Measurements from ENCODE around the gene UTP11. TPM values are rescaled to one million over a fixed set of nuclear protein-coding genes. Genes with fewer than 3 reads are reported as not detected.

Gene UTP11
- polyA plus RNA-seq, 4 donors, result 17.0 to 31.7 (median 26.5) TPM

DNA sequence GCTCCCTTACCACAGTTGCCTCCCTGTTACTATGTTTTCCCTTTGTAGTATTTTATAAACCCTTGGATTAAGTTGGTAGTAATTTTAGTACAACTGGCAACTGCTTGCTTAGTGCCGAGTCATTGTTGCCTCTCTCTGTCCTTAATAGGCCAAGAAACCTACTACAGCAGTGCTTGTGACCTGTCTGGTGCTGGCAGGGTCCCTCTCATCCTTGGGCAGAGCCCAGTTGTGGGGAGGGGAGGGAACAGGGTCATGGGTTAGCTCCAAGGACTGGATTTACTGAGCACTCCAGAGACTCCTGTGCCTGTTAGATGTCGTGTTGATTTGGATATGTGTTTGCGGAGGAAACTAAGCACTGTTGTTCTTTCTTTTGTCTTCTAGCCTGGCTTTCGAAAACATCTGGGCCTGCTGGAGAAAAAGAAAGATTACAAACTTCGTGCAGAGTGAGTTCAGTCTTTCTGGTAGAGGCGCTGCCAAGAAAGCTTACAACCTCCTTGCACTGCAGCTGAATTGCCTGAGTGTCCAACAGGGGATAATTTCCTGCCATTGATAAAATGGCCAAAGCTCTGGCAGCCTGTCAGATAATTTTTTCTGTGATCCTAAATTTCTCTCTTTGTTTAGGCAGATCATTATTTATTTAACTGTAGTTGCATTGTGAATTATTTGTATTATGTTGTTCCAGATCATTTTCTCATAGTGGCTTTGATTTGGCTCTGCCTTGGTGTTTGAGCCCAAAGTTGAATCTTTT lies 3.6 kb downstream of the UTP11 start:
- peaks cover 0 to 3% of the 10 kb centered on the region in 2 donors for H3K9me3 ChIP-seq (ENCODE audit: control insufficient read depth in 2 of 2, insufficient read depth in 1 of 2, low read depth in 1 of 2, low read length in 1 of 2)
- FAIRE-seq, result no peak
- H3K36me3 ChIP-seq (ENCODE audit: control insufficient read depth in 3 of 3, insufficient read depth in 2 of 3, low read depth in 1 of 3, low read length in 3 of 3), result peaks cover 8 to 27% (median 10%) of the 10 kb centered on the region in 3 donors
- peaks cover 3 to 6% (median 4%) of the 10 kb centered on the region in 3 donors for H3K4me1 ChIP-seq (ENCODE audit: control insufficient read depth in 3 of 3, insufficient read depth in 2 of 3, low read depth in 1 of 3, low read length in 2 of 3)
- no peak for DNase-seq
- 56 to 78% (median 75%) methylated on average over 6 of the region's 6 CpGs for WGBS, 3 donors
- H3K27me3 ChIP-seq (ENCODE audit: control insufficient read depth in 3 of 3, insufficient read depth in 3 of 3, low read length in 3 of 3), result no peaks in the 10 kb centered on the region
- no peak overlapping the region for H3K27ac ChIP-seq (ENCODE audit: low read depth in 1 of 3, low read length in 2 of 3)
- no peak overlapping the region for H3K4me3 ChIP-seq (ENCODE audit: low read depth in 1 of 3, low read length in 3 of 3)

DNA sequence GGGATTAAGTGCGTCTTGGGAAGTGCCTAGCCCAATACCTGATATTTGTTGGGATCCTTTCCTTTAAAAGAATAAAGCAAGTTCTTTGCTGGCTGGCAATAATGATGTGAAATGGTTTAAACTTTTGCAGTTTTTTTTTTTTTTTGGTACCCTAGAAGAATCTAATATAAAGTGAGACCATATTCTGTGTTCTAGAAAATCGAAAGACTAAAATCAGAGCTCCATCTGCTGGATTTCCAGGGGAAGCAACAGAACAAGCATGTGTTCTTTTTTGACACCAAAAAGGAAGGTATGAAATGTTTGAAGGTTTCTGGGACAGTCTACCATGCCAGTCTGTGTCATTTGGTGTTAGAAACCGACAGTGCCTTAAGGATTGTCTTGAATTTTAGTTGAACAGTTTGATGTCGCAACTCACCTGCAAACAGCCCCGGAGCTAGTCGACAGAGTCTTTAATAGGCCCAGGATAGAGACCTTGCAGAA lies 6.4 kb downstream of the UTP11 start:
- DNase-seq, result peak in 1 of 2 donors; percentile 26
- Histone ChIP-seq H3K27ac (ENCODE audit: low read depth in 1 of 3, low read length in 2 of 3) (no peak overlapping the region), H3K27me3 (ENCODE audit: control insufficient read depth in 3 of 3, insufficient read depth in 3 of 3, low read length in 3 of 3) (no peaks in the 10 kb centered on the region), H3K36me3 (ENCODE audit: control insufficient read depth in 3 of 3, insufficient read depth in 2 of 3, low read depth in 1 of 3, low read length in 3 of 3) (peaks cover 17 to 40% (median 18%) of the 10 kb centered on the region in 3 donors), H3K4me1 (ENCODE audit: control insufficient read depth in 3 of 3, insufficient read depth in 2 of 3, low read depth in 1 of 3, low read length in 2 of 3) (peaks cover 0 to 3% (median 3%) of the 10 kb centered on the region in 3 donors), H3K4me3 (ENCODE audit: low read depth in 1 of 3, low read length in 3 of 3) (no peak overlapping the region), H3K9me3 (ENCODE audit: control insufficient read depth in 2 of 2, insufficient read depth in 1 of 2, low read depth in 1 of 2, low read length in 1 of 2) (no peaks in the 10 kb centered on the region)
- 63 to 64% (median 63%) methylated on average over 6 of the region's 6 CpGs for WGBS, 3 donors
- FAIRE-seq, result no peak

DNA sequence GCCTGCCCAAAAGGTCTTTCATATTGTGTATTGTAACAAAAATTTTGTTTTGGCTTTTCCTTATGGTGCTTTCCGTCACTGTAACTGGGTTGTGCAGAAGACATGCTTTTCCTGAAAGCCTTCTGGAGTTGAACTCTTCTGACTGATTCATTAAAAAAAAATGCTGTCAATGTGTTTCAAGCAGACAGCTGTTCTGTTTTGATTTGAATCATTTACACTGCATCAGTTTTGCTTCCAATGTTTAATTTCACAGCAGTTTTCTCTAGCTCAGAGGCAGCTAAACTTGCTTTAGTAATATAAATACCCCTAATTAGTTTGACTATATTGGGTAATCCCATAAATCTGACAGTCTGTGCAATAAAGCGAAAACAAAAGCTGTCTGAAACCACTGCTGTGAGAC lies 7.9 kb downstream of the UTP11 start:
- Histone ChIP-seq H3K4me1 (ENCODE audit: control insufficient read depth in 3 of 3, insufficient read depth in 2 of 3, low read depth in 1 of 3, low read length in 2 of 3) (no peaks in the 10 kb centered on the region), H3K27ac (ENCODE audit: low read depth in 1 of 3, low read length in 2 of 3) (no peak overlapping the region), H3K9me3 (ENCODE audit: control insufficient read depth in 2 of 2, insufficient read depth in 1 of 2, low read depth in 1 of 2, low read length in 1 of 2) (no peaks in the 10 kb centered on the region), H3K27me3 (ENCODE audit: control insufficient read depth in 3 of 3, insufficient read depth in 3 of 3, low read length in 3 of 3) (no peaks in the 10 kb centered on the region), H3K36me3 (ENCODE audit: control insufficient read depth in 3 of 3, insufficient read depth in 2 of 3, low read depth in 1 of 3, low read length in 3 of 3) (peaks cover 21 to 44% (median 23%) of the 10 kb centered on the region in 3 donors), H3K4me3 (ENCODE audit: low read depth in 1 of 3, low read length in 3 of 3) (no peak overlapping the region)
- no peak for DNase-seq
- 78 to 96% (median 85%) methylated on average over 2 of the region's 2 CpGs for WGBS, 3 donors
- FAIRE-seq, result no peak

DNA sequence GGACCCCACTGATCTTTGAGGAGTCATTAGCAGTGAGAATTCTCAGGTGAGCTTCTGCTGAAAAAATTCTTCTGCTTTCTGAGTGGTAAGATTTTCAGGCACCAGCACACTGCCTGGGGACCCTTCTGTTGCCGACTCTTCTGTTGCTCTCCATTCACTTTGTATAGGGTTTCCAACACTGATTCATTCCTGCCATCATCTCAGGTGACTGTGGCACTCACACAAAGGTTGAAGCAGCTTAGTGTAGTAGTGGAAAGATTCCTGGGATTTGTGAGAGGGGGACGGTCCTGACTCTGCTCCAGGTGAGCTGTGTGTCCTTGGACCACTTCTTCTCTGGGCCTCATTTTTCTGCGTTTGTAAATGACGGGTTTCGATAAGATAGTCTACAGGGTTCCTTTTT lies 9.4 kb downstream of the UTP11 start:
- H3K4me1 ChIP-seq (ENCODE audit: control insufficient read depth in 3 of 3, insufficient read depth in 2 of 3, low read depth in 1 of 3, low read length in 2 of 3), result no peaks in the 10 kb centered on the region
- 94 to 97% (median 95%) methylated on average over 5 of the region's 5 CpGs for WGBS, 3 donors
- H3K27ac ChIP-seq (ENCODE audit: low read depth in 1 of 3, low read length in 2 of 3), result no peak overlapping the region
- DNase-seq, result no peak
- H3K4me3 ChIP-seq (ENCODE audit: low read depth in 1 of 3, low read length in 3 of 3), result no peak overlapping the region
- H3K27me3 ChIP-seq (ENCODE audit: control insufficient read depth in 3 of 3, insufficient read depth in 3 of 3, low read length in 3 of 3), result no peaks in the 10 kb centered on the region
- H3K9me3 ChIP-seq (ENCODE audit: control insufficient read depth in 2 of 2, insufficient read depth in 1 of 2, low read depth in 1 of 2, low read length in 1 of 2), result no peaks in the 10 kb centered on the region
- FAIRE-seq, result no peak
- H3K36me3 ChIP-seq (ENCODE audit: control insufficient read depth in 3 of 3, insufficient read depth in 2 of 3, low read depth in 1 of 3, low read length in 3 of 3), result peaks cover 25 to 54% (median 26%) of the 10 kb centered on the region in 3 donors

DNA sequence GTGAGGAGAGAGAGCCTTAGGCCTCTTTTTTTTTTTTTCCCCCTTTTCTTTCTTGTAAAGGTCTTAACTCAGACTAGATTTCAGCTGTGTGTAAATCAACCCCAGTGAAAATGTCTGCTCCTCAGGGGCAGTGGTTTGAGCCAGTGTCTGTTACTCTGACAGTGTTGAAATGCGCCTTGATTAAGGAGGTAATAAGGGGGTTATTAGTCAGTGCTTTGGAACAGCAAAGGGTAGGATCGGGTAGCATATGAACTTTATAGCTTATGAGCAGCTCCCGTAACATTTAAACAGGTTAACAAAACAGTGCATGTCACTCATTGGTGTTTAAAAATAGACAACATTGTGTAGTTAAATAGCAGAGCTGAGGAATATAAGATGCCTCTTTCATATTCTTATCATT lies 10.3 kb downstream of the UTP11 start:
- WGBS, 3 donors, result 89 to 95% (median 90%) methylated on average over 3 of the region's 3 CpGs
- Histone ChIP-seq H3K4me3 (ENCODE audit: low read depth in 1 of 3, low read length in 3 of 3) (no peak overlapping the region), H3K4me1 (ENCODE audit: control insufficient read depth in 3 of 3, insufficient read depth in 2 of 3, low read depth in 1 of 3, low read length in 2 of 3) (no peaks in the 10 kb centered on the region), H3K36me3 (ENCODE audit: control insufficient read depth in 3 of 3, insufficient read depth in 2 of 3, low read depth in 1 of 3, low read length in 3 of 3) (peaks cover 23 to 56% (median 23%) of the 10 kb centered on the region in 3 donors), H3K27me3 (ENCODE audit: control insufficient read depth in 3 of 3, insufficient read depth in 3 of 3, low read length in 3 of 3) (no peaks in the 10 kb centered on the region), H3K9me3 (ENCODE audit: control insufficient read depth in 2 of 2, insufficient read depth in 1 of 2, low read depth in 1 of 2, low read length in 1 of 2) (no peaks in the 10 kb centered on the region), H3K27ac (ENCODE audit: low read depth in 1 of 3, low read length in 2 of 3) (no peak overlapping the region)
- FAIRE-seq, result no peak
- no peak for DNase-seq

DNA sequence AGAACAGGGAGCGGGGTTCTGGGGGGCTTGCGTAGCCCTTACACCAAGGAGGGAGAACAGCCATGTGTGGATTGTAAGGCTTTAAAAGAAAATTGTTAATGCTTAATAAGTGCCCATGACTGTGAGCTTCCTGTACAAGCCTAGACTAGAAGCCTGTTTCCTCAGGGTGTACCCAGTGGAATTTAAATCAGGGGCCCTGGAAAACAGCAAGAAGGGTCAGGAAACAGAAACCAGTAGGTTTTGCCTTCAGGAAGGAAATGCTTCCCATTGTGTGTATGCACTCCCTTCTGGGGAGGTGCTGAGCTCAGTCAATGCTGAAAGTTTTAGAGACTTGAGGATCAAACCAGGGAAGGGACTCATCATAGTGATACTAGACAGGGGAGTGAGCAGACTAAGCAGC lies 12.7 kb downstream of the UTP11 start:
- peaks cover 20 to 41% (median 20%) of the 10 kb centered on the region in 3 donors for H3K36me3 ChIP-seq (ENCODE audit: control insufficient read depth in 3 of 3, insufficient read depth in 2 of 3, low read depth in 1 of 3, low read length in 3 of 3)

DNA sequence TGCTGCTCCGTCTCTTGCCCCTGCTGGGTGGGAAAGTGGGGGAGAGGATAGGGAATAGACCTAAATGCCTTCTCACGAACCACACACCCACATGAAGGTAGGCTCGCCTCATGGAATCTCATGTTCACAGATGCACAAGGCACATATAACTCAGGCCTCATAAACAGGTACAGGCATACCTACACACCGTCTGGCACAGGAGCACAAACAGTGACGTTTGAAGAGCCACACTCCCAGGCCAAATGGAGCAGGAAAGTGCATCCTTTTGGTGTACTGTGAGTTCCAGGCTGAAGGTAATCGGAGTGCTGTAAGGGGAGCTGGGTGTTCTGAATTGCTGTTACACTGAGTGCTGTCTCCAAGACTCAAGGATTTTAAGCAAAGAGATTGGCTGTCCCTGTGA lies 13.1 kb downstream of the UTP11 start:
- Histone ChIP-seq H3K27me3 (ENCODE audit: control insufficient read depth in 3 of 3, insufficient read depth in 3 of 3, low read length in 3 of 3) (no peaks in the 10 kb centered on the region), H3K4me3 (ENCODE audit: low read depth in 1 of 3, low read length in 3 of 3) (no peak overlapping the region), H3K27ac (ENCODE audit: low read depth in 1 of 3, low read length in 2 of 3) (no peak overlapping the region), H3K4me1 (ENCODE audit: control insufficient read depth in 3 of 3, insufficient read depth in 2 of 3, low read depth in 1 of 3, low read length in 2 of 3) (peaks cover 0 to 15% (median 0%) of the 10 kb centered on the region in 3 donors), H3K36me3 (ENCODE audit: control insufficient read depth in 3 of 3, insufficient read depth in 2 of 3, low read depth in 1 of 3, low read length in 3 of 3) (peaks cover 18 to 40% (median 20%) of the 10 kb centered on the region in 3 donors), H3K9me3 (ENCODE audit: control insufficient read depth in 2 of 2, insufficient read depth in 1 of 2, low read depth in 1 of 2, low read length in 1 of 2) (no peaks in the 10 kb centered on the region)
- WGBS, 3 donors, result 91 to 93% (median 93%) methylated on average over 6 of the region's 6 CpGs
- FAIRE-seq, result no peak
- DNase-seq, result no peak

More for the DNA sequence above, 12.7 kb downstream of the UTP11 start:
- Histone ChIP-seq H3K9me3 (ENCODE audit: control insufficient read depth in 2 of 2, insufficient read depth in 1 of 2, low read depth in 1 of 2, low read length in 1 of 2) (no peaks in the 10 kb centered on the region), H3K27ac (ENCODE audit: low read depth in 1 of 3, low read length in 2 of 3) (no peak overlapping the region), H3K4me1 (ENCODE audit: control insufficient read depth in 3 of 3, insufficient read depth in 2 of 3, low read depth in 1 of 3, low read length in 2 of 3) (peaks cover 0 to 11% (median 0%) of the 10 kb centered on the region in 3 donors), H3K4me3 (ENCODE audit: low read depth in 1 of 3, low read length in 3 of 3) (no peak overlapping the region), H3K27me3 (ENCODE audit: control insufficient read depth in 3 of 3, insufficient read depth in 3 of 3, low read length in 3 of 3) (no peaks in the 10 kb centered on the region)
- WGBS, 3 donors, result 95 to 100% (median 97%) methylated on average over 2 of the region's 2 CpGs
- FAIRE-seq (no peak), DNase-seq (no peak)

DNA sequence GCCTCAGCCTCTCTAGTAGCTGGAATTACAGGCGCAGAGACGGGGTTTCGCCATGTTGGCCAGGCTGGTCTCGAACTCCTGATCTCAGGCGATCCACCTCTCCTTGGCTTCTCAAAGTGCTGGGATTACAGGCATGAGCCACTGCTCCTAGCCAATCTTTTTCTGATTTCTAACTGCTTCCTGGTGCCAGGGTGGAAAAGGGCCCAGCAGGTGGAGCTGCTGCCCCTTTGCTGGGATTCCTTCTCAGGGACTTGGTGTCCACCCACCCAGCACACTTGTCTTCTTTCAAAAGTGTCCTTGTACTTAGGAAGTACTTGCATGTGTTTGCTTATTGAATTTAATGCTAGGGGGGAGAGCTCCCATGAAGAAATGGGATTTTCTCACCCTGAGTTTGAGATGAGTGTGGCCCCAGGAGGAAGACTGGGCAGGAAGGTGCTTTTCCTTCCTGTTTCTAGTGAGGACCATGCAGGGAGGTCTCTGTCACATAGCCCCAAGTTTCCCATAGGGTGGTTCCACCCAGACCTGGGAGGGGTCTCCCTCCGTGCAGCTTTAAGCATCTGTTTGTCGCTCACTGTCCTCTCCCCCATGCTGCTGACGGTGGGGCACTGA lies 14.2 kb downstream of the UTP11 start:
- Histone ChIP-seq H3K27me3 (ENCODE audit: control insufficient read depth in 3 of 3, insufficient read depth in 3 of 3, low read length in 3 of 3) (no peaks in the 10 kb centered on the region), H3K36me3 (ENCODE audit: control insufficient read depth in 3 of 3, insufficient read depth in 2 of 3, low read depth in 1 of 3, low read length in 3 of 3) (peaks cover 17 to 37% (median 20%) of the 10 kb centered on the region in 3 donors), H3K4me3 (ENCODE audit: low read depth in 1 of 3, low read length in 3 of 3) (no peak overlapping the region), H3K27ac (ENCODE audit: low read depth in 1 of 3, low read length in 2 of 3) (no peak overlapping the region), H3K4me1 (ENCODE audit: control insufficient read depth in 3 of 3, insufficient read depth in 2 of 3, low read depth in 1 of 3, low read length in 2 of 3) (peaks cover 0 to 17% (median 0%) of the 10 kb centered on the region in 3 donors), H3K9me3 (ENCODE audit: control insufficient read depth in 2 of 2, insufficient read depth in 1 of 2, low read depth in 1 of 2, low read length in 1 of 2) (no peaks in the 10 kb centered on the region)
- WGBS, 3 donors, result 78 to 85% (median 82%) methylated on average over 8 of the region's 8 CpGs
- DNase-seq (peak; percentile 28 to 66), FAIRE-seq (no peak)
